Nephron progenitor cell (in vitro differentiated cells): ENCODE data around the gene SLC27A3.

ENCODE experiments used
- DNase-seq: peaks from one replicate; pipeline ENCODE4 v3.0.0; 2021
- H3K27ac Mint-ChIP-seq: 2 replicates; pipeline ENCODE4 v1.8.0; 2021; ENCODE audit warnings: mild to moderate bottlenecking, moderate library complexity, mixed read lengths
- H3K27me3 Mint-ChIP-seq: 2 replicates; pipeline ENCODE4 v1.8.0; 2021; ENCODE audit warnings: mild to moderate bottlenecking, low read depth, mixed read lengths; ENCODE audit not compliant: poor library complexity
- H3K36me3 Mint-ChIP-seq: 2 replicates; pipeline ENCODE4 v1.8.0; 2021; ENCODE audit warnings: low read depth, mixed read lengths
- H3K4me1 Mint-ChIP-seq: 2 replicates; pipeline ENCODE4 v1.8.0; 2021; ENCODE audit warnings: mixed read lengths
- H3K4me3 Mint-ChIP-seq: 2 replicates; pipeline ENCODE4 v1.8.0; 2021; ENCODE audit warnings: mild to moderate bottlenecking, moderate library complexity, mixed read lengths
- H3K9me3 Mint-ChIP-seq: 2 replicates; pipeline ENCODE4 v1.8.0; 2021; ENCODE audit warnings: mild to moderate bottlenecking, moderate library complexity, mixed read lengths
- CTCF ChIP-seq: fragments of 200-600 bp; sonication (generic); IDR thresholded peaks from 2 replicates; pipeline ENCODE4 v1.5.0; 2021; ENCODE audit warnings: antibody characterized with exemption

The SLC27A3 gene

GRCh38 chr1:153803470-153804056, 28.4 kb downstream of the SLC27A3 start:
- no peak for DNase-seq
- no peak for TF ChIP-seq CTCF
- peaks cover 41% of the 10 kb centered on the region for H3K36me3 Mint-ChIP-seq
- peak overlapping the region; percentile 71 for H3K27ac Mint-ChIP-seq
- H3K9me3 Mint-ChIP-seq, result no peaks in the 10 kb centered on the region
- H3K4me1 Mint-ChIP-seq, result peaks cover 7% of the 10 kb centered on the region
- no peak overlapping the region for H3K4me3 Mint-ChIP-seq
- no peaks in the 10 kb centered on the region for H3K27me3 Mint-ChIP-seq

GRCh38 chr1:153804112-153804511, 28.9 kb downstream of the SLC27A3 start:
- Mint-ChIP-seq H3K36me3 (peaks cover 46% of the 10 kb centered on the region), H3K4me1 (peaks cover 4% of the 10 kb centered on the region), H3K9me3 (no peaks in the 10 kb centered on the region), H3K27ac (peak overlapping the region; percentile 88), H3K27me3 (no peaks in the 10 kb centered on the region), H3K4me3 (no peak overlapping the region)
- no peak for TF ChIP-seq CTCF
- no peak for DNase-seq

DNA sequence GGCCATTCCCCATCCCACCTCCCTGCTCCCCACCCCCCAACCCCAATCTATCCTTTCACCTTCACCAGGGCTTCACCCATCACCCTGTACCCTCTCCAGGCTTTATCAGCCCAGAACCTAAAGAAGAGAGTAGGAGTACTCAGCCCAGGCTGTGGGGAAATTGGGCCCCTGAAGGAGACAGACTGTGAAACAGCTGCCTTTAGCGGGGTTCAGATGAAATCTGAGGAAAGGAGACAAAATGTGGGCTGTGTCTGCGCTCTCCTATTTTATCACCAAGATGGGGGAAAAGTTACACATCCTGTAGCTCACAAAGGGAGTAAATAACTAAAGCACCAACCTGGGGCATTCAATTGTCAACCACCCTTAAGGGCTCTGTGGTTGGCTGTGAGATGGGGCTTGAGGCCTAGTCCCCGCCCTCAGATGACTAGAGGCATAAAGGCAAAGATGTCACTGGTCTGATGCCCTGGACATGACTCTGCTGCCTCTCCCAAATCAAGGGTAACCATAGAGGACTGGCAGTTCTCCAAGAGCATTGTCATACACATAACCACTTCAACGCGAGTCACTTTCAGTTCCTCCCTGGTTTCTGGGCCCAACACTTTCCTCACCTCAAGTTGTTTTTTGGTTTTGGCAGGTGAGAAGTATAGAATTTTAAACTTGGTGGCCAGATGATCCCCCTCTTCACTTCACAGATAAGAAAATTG, 30.0 kb downstream of the SLC27A3 start:
- peaks cover 57% of the 10 kb centered on the region for H3K36me3 Mint-ChIP-seq
- peak overlapping the region; percentile 32 for H3K27ac Mint-ChIP-seq
- DNase-seq, result no peak
- H3K27me3 Mint-ChIP-seq, result no peaks in the 10 kb centered on the region
- TF ChIP-seq CTCF, result no peak
- no peak overlapping the region for H3K4me3 Mint-ChIP-seq
- H3K9me3 Mint-ChIP-seq, result no peaks in the 10 kb centered on the region
- peaks cover 4% of the 10 kb centered on the region for H3K4me1 Mint-ChIP-seq

DNA sequence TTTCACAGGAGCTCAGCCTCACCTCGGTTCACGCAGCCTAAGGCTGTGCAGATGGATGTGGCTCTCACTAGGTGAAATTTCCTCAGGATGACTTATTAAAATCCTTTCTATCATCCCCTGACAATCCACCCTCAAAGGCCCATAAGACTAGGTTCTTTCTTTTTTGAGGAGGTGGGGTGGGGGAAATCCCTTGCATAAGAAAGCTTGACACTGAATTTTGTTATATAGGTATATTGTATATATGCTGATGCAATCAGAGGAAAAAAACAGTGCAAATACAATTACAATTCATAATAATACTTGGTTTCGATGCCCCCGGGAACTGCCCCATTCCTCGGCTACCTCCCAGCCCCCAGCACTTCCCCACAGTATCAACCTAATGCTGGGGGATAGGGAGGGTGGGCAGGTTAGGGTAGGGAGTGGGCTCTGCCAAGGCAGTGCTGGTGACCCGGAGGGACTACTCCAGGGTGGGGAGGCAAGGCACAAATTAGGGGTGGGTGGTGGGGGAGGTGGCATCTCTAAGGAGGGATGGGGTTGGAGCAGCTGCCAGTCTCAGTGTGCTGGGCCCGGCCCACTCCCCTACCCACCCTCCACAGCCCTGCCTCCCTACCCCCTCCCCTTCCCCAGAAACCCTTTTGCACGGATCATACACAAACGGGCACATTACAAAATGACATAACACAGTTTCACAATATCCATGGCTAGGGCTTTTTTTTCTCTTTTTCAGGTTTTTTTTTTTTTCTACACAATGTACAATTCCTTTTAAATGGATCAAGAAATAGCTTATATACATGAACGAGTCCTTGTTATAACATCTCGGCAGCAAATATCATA, 30.9 kb downstream of the SLC27A3 start:
- H3K4me1 Mint-ChIP-seq, result no peaks in the 10 kb centered on the region
- no peak overlapping the region for H3K4me3 Mint-ChIP-seq
- peak overlapping the region; percentile 32 for H3K27ac Mint-ChIP-seq
- no peaks in the 10 kb centered on the region for H3K9me3 Mint-ChIP-seq
- no peaks in the 10 kb centered on the region for H3K27me3 Mint-ChIP-seq
- no peak for TF ChIP-seq CTCF
- DNase-seq, result no peak
- peaks cover 60% of the 10 kb centered on the region for H3K36me3 Mint-ChIP-seq

DNA sequence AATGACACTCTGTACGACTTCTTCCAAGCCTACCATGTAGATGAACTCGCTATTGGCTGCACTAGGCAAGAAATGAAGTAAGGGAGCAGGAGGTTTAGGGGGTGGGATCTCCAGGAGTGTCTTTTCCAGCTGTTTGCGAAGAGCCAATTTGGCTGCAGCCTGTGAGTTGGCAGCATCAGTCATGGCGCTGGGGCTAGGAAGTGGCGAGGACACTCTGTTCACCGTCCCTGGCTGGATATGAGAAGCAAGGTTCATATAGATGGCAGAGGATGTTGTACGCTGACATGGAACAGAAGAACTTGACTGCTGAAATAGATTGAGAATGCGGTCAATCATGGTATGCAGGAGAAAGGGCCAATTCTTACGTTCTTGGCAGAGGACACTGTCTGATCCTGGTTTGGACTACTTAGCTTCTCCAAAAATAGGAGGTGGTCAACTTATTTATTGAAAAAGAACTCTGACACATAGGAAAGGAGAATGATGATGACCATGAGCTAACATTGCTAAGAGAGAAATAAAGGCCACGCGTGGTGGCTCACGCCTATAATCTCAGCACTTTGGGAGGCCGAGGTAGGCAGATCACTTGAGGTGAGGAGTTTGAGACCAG, 41.2 kb downstream of the SLC27A3 start:
- Mint-ChIP-seq H3K27me3 (no peaks in the 10 kb centered on the region), H3K4me1 (no peaks in the 10 kb centered on the region), H3K4me3 (no peak overlapping the region)

More for the DNA sequence above, 41.2 kb downstream of the SLC27A3 start:
- Mint-ChIP-seq H3K9me3 (no peaks in the 10 kb centered on the region), H3K36me3 (peaks cover 74% of the 10 kb centered on the region), H3K27ac (peak overlapping the region; percentile 19)
- no peak for TF ChIP-seq CTCF
- DNase-seq, result no peak
